ENCODE data around the gene LRRK1. TPM values are rescaled to one million over a fixed set of nuclear protein-coding genes. Genes with fewer than 3 reads are reported as not detected.

The LRRK1 gene
- total and polyA plus RNA-seq, 9 donors = 6.5 to 27.3 (median 17.5) TPM

DNA sequence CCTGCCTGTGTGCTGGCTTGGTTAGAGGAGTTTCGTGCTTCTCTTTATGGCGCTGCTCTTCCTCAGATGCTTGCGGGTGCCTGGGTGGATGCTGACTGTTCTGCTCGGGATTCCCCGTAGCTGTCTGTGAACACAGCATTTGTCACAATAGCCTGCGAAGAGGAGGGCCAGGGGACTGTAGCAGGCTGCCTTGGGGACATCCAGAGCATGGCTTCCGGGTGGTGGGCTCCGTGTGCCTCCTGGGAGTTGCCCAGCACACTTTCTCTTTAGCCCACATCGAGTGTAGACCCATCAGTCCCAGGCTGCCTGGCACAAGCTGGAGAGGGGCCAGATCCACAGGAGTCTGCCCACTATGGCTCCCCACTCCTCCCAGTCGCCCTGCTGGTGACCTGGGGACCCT lies 22.4 kb downstream of the LRRK1 start:
- H3K27me3 ChIP-seq = no peaks in the 10 kb centered on the region
- no peak for DNase-seq
- 78 to 83% (median 82%) methylated on average over 10 of the region's 10 CpGs for WGBS, 3 donors
- H3K4me1 ChIP-seq (ENCODE audit: insufficient read depth) = no peaks in the 10 kb centered on the region
- no peak overlapping the region for H3K4me3 ChIP-seq
- intact Hi-C loops (cut with DNase I) = no loop called here
- H3K27ac ChIP-seq = no peak overlapping the region
- H3K9me3 ChIP-seq = no peaks in the 10 kb centered on the region
- H3K36me3 ChIP-seq = no peaks in the 10 kb centered on the region
- TF ChIP-seq EP300 (IDR thresholded peaks at IDR 0.05) = no peak
- TF ChIP-seq, protein P1, sequence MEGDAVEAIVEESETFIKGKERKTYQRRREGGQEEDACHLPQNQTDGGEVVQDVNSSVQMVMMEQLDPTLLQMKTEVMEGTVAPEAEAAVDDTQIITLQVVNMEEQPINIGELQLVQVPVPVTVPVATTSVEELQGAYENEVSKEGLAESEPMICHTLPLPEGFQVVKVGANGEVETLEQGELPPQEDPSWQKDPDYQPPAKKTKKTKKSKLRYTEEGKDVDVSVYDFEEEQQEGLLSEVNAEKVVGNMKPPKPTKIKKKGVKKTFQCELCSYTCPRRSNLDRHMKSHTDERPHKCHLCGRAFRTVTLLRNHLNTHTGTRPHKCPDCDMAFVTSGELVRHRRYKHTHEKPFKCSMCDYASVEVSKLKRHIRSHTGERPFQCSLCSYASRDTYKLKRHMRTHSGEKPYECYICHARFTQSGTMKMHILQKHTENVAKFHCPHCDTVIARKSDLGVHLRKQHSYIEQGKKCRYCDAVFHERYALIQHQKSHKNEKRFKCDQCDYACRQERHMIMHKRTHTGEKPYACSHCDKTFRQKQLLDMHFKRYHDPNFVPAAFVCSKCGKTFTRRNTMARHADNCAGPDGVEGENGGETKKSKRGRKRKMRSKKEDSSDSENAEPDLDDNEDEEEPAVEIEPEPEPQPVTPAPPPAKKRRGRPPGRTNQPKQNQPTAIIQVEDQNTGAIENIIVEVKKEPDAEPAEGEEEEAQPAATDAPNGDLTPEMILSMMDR (IDR thresholded peaks at IDR 0.05) = no peak
- no peak for TF ChIP-seq POLR2A (IDR thresholded peaks at IDR 0.05)

DNA sequence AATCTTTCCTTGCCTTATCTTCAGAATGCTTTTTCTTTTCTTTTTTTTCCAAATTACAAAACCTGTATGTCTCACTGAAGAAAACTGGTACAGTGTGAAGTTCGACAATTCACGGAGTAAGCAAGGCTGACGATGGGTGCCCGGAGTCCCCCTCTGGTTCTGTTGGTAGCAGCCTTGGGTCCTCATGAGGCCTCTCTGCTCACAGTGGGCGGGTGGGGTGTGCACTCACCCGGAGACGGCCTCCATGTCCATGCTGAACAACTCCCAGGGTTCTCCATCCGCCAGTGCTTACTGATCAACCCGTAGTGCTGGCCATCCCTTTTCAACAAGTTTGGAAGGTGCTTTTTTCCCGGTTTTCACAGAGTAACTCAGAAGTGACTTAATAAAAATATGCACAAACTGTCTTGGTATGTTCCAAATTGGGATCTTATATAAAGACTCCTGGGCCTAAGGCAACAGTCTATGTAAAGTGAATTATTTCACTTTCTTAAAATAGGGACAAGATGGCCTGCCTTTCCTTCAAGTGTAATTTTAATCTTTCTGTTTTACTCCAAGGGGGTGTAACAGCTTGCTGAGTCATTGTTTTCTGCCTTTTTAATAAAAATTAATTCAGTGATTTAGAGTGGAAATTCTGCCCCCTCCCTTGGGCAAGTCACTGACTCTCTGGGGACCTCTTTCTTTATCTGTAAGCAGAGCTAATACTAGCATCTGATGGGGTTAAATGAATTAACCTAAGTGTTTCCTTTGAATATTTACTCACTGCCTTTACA lies 23.7 kb downstream of the LRRK1 start:
- no peak for DNase-seq
- no peak overlapping the region for H3K27ac ChIP-seq
- no peaks in the 10 kb centered on the region for H3K36me3 ChIP-seq
- H3K27me3 ChIP-seq = no peaks in the 10 kb centered on the region
- no peaks in the 10 kb centered on the region for H3K4me1 ChIP-seq (ENCODE audit: insufficient read depth)
- no peak overlapping the region for H3K4me3 ChIP-seq
- no peaks in the 10 kb centered on the region for H3K9me3 ChIP-seq
- no peak for TF ChIP-seq EP300 (IDR thresholded peaks at IDR 0.05)
- TF ChIP-seq, protein P1 (IDR thresholded peaks at IDR 0.05) = no peak
- no peak for TF ChIP-seq POLR2A (IDR thresholded peaks at IDR 0.05)
- intact Hi-C loops (cut with DNase I) = no loop called here
- WGBS, 3 donors = 89 to 92% (median 91%) methylated on average over 10 of the region's 10 CpGs

DNA sequence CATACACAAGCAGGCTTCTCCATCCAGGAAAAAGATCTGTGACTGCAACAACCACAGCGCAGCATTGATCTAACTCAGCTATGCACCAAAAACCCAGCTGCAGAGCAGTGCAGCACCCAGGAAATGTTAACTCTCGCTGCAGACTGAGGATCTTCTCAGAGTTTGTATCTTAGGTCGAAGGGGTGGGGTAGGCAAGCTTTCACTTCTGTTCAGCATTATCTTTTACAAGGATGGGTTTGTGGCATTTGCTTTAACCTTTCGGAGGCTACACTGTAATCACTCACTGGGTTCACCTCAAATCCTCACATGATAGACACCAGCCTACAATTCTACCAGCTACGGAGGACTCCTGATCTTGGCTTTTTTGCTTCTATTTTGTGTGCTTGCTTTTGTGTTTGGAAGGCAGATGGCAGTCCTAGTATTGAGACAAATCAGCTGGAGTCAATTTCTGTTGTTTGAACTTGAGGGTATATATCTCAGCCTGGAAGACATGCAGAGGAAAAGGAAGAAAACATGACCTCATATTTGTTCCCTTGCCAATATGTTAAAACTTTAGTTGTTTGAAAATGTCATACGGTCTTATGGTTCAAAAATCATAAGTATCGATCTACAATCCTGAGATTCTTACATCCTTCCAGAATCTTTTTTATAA lies 25.2 kb downstream of the LRRK1 start:
- H3K36me3 ChIP-seq = no peaks in the 10 kb centered on the region
- no peak for DNase-seq
- no peaks in the 10 kb centered on the region for H3K9me3 ChIP-seq
- no peak overlapping the region for H3K27ac ChIP-seq
- WGBS, 3 donors = 66 to 76% (median 69%) methylated on average over 7 of the region's 7 CpGs
- intact Hi-C loops (cut with DNase I) = no loop called here
- no peaks in the 10 kb centered on the region for H3K4me1 ChIP-seq (ENCODE audit: insufficient read depth)
- no peak overlapping the region for H3K4me3 ChIP-seq
- no peaks in the 10 kb centered on the region for H3K27me3 ChIP-seq
- no peak for TF ChIP-seq EP300 (IDR thresholded peaks at IDR 0.05)
- TF ChIP-seq, protein P1 (IDR thresholded peaks at IDR 0.05) = no peak
- no peak for TF ChIP-seq POLR2A (IDR thresholded peaks at IDR 0.05)

DNA sequence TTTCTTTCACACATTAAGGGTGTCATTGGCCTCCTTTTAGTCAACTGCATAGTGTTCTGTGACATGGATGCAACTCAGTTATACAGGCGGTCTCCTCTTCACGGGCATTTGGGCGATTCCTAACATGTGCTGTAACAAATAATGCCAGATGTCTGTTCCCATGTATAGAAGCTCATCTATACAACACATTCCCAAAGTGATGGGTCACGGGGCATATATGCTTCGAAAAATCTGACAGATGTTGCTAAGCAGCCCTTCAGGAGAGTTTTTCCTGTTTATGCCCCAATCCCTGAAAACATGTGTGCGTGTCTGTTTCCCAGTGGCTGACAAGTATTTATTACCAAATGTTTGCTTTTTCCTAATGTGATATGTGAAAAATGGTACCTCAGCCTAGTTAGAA lies 25.8 kb downstream of the LRRK1 start:
- intact Hi-C loops (cut with DNase I) = no loop called here
- no peaks in the 10 kb centered on the region for H3K27me3 ChIP-seq
- no peak overlapping the region for H3K27ac ChIP-seq
- DNase-seq = no peak
- H3K36me3 ChIP-seq = no peaks in the 10 kb centered on the region
- 91 to 97% (median 94%) methylated on average over 6 of the region's 6 CpGs for WGBS, 3 donors
- TF ChIP-seq POLR2A (IDR thresholded peaks at IDR 0.05) (no peak), EP300 (IDR thresholded peaks at IDR 0.05) (no peak)
- TF ChIP-seq, protein P1 (IDR thresholded peaks at IDR 0.05) = no peak
- H3K4me3 ChIP-seq = no peak overlapping the region
- H3K9me3 ChIP-seq = no peaks in the 10 kb centered on the region
- no peaks in the 10 kb centered on the region for H3K4me1 ChIP-seq (ENCODE audit: insufficient read depth)

Data from ovary (tissue), 9 donors.